Stimulated activated CD8-positive, alpha-beta memory T cell treated with anti-CD3 and anti-CD28 coated beads, Interleukin-2, amount 100 ng/mL, for 48 hours (primary cell): ENCODE measurements around the gene KIF21A.
"Not testable (repeated sequence)": the region's sequence is repeated elsewhere in the genome, so short reads cannot be mapped to it uniquely, and the experiment has no call there.

Source experiments
- DNase-seq, 2 donors: peaks; one replicate each; pipeline ENCODE4 v3.0.0-alpha.2; 2020; ENCODE audit warnings: low read depth in 2 of 2

KIF21A gene

DNA sequence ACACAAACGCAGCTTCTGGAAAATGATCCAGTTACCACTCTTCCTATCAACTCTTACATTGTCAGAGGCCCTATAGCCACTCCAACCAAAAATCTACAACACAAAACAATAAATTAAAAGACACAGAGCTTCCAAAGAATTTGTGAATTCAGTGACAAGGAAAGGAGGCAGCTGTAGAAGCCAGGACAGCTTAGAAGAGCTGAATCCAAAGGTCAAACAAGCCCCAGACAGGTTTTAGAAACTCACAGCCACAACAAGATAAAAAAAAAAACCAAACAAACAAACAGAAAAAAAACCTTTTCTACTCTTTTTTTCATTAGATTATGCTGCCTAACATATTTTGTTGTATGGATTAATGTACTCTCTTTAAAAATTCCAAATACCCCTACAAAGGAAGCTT, 94.4 kb downstream of the KIF21A start:
- DNase-seq: no peak

DNA sequence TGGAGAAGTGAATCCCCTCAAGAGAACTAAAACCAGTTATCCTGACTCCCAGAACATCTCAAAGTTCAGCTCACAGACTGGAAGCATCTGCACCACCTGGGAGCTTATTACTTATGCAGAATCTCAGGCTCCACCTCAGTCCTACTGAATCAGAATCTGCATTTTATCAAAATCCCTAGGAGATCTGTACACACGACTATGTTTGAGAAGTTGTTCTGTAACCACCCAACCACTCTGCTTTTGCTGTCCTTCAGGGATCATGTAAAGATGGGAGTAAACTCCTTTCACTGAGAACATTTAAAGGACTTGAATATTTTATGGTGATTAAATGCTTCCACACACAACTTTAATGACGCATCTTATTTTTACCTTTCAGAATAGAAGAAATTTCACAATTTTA, 98.0 kb downstream of the KIF21A start:
- no peak for DNase-seq

DNA sequence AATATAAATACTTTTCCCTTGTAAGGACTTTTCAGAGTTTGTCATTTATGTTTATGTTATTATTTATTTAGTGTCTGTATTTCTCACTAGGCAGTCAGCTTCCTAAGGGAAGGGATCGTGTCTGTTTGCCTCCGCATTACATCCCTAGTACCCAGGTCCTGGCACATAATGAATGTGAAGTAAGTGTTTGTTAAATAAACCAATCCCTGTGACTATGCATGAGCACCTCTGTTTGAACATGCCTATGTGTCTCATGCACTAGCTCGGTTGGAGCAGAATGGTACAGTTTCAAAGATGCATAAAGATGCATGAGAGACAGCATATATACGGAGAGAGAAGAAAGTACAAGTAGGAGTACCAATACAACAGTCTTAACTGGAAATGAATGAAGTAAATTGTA, 99.3 kb downstream of the KIF21A start:
- DNase-seq: no peak

DNA sequence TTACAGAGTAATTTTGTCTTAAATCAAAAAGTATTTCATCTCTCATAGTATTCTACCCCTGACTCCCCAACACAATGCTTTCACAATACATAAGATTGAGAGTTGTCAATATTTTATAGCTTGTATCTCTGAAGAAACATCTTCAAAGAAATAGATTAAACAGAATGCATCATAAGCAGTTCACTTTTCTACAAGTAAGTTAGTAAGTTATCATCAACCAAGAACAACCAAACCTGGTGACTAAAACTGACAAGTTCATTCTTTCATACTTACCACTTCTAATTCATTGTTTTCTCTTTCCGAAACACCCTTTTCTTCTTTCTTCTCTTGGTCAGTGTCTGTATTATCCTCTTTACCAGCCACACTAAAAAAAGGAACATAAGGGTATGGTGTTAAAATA, 101.2 kb downstream of the KIF21A start:
- no peak for DNase-seq

DNA sequence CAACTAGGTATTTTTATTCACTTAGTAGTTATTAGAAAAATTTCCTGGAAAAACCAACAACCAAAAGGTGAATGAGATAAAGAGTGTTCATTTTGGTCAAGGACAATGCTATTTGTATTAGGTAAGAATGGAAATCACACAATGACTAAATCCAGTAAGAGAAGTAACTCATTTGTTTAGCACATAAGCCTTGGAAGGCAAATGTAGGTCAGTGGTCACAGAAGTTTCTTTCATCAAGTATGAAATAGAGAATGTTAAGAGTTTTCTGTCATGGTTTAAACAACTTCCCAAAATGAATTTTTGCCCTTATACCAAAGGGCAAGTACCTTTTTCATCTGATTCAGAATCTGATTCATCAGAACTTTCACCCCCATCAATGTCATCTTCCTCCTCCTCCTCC, 101.7 kb downstream of the KIF21A start:
- no peak for DNase-seq

DNA sequence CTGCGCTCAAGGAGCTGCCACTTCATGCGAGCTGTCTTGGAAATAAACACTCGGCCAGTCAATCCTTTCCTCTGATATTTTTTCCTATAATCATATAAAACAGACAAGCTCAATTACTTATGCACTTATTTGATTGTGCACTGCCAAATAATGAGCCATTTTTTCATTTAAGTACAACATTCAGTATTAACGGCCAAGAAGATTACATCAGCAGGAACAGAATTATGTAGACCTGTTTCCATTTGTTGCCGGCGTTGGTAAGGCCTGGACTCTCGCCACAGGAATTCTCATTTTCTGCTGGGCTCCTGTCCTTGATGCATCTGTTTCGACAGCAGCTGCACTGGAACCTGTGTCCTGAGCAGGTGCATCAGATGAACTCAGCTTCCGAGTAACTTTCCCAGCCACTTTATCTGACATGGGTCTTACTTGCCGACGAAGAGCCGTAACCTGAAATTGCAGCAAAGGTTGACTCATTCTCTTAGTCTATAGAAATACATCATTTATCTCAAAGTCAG, 110.2 kb downstream of the KIF21A start:
- no peak for DNase-seq

DNA sequence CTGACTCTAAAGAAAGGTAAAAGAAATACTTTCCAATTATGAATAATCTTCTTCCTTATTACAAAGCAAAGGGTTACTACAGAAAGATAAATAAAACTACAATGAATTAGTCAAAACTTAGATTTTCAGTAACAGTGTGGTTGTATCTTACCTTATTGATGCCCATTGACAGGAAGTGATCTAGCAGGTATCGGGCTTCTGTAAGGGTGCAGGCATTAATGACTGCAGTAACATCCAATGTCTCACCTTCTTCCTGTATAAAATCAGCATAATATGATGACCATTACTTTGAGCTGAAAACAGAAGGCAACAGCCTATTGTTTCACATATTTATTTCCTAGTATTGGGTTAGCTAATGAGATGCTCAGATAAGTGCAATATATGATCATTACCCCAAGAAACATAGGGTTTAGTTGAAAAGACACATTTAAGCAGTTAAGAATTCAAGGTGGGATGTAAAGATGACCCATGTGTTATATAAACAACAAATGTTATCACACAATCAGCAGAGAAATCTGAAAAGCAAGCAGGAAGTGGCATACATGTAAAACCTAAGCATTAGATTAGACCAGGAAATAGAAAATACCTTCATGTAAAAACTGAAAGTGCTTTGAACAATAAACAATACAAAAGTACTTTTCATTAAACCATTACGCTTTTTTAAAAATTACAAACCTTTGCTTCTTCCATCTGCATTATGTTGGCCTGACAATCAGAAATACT, 111.2 kb downstream of the KIF21A start:
- DNase-seq: no peak

DNA sequence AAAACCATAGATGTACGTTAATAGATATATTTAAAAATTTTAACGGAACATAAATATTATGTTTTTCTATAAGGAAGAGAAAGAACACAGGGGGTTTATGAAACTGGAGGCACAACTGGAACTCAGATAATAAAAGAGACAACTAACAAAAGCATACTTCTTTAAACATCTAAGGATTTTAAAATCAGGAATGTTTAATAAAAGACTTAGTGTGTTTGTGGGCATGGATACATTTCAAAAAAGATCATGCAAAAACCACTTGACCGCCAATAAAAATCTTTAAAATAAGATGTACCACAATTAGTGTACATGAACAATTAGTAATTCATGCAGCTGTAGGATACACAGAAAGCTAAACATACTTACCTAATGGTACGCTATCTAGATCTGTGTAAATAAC, 113.0 kb downstream of the KIF21A start:
- no peak for DNase-seq

DNA sequence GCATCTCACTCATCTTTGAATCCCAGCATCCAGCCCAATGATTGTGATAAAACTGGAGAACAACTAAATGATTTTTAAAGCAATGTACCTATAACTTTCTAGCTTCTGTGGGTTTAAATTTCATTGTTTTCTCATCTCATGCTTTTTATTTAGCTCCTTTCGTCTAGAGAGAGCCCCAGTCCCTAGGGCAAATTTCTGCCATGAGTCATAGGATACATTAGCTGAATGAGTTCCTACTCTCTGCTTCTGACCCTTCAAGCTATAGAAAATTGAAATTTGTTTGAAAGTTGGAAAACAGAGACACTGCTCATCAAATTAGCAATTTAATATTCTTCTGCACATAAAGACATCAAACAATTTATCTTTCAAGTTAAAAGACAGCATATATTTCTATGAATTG, 113.9 kb downstream of the KIF21A start:
- DNase-seq: no peak

DNA sequence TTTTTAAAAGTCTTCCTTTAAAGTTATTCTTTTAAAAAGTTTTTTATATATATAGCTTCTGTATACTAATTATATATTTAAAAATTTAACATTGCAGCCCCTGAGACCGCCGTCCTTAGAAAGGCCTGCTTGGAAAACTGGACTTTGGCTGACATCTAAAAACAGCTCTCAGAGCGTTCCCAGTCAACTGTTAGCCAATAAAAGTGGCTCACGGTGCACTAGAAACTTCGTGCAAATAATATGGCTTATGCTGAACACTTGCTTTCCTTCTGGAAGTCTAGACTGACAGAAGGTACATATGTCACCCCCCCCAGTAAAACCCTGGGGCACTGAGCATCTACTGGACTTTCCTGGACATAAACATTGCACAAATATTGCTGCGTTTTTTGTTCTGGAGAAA, 115.0 kb downstream of the KIF21A start:
- DNase-seq: no peak

DNA sequence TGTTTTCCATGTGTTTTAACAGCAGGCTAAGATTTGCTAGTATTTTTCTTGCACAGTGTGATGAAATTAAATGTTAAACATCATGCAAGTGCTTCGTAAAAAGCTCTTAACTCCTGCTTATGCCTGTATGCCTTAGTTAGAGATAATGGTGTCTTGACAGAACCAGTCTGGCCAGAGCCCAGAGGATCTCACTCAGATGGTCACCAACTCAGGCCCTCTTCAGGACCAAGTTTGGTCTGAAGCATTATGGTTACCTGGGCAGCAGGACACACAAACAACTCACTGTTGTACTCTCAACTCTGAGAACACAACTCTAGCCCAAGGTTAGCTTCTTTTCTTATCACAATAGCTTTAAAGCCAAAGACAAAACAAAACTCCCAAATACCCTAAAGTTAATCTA, 115.4 kb downstream of the KIF21A start:
- DNase-seq: no peak

DNA sequence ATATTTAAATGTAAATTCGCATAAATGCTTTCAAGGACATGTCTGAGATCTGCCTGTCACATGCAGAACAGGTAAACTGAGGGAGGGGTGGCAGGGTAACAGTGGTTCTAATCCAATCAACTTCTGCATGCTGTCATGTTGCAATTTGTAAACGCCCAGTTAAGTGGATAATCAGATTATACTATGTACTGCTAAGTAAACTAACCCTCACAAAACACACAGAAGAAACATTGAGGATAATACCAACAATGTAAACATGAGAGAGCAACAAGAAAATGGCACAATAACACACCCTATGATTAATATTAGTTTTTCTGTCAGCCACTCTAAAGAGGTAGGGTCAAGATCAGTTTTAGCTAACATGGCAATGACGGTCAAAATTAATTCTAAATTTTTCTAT, 123.7 kb downstream of the KIF21A start:
- DNase-seq: no peak

DNA sequence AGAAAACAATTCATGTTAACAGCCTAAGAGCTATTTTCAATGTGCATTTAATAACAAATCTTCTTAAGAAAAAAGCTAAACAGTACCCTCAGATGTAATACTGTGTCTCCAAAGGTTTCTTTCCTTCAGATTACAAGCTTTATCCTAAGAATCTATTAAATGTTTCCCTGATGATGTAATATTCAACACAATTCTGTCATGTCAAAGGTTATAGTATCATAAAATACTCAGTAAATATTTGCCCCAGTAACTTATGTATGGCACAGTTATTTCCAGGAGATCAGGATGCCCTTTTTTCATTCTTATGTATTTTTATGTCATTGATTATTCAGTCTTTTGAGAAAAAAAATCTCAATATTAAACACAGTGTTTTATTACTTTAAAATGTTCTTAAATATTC, 128.4 kb downstream of the KIF21A start:
- no peak for DNase-seq

DNA sequence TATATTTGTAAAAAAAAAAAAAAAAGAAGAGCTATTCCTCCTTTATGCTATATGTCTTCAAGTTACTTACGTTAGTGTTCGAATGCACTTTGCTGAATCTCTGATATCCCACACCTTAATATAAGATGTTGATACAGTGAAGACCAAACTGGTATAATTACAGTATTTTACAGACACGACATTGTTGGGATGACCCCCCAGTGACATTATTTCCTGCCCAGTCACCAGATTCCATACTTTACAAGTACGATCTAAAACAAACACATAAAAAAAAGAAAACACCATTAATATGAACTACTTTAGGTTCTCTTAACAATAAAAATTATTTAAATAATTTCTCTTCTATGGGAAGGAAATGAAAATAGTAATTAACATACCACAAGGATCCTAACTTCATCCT, 133.4 kb downstream of the KIF21A start:
- no peak for DNase-seq

DNA sequence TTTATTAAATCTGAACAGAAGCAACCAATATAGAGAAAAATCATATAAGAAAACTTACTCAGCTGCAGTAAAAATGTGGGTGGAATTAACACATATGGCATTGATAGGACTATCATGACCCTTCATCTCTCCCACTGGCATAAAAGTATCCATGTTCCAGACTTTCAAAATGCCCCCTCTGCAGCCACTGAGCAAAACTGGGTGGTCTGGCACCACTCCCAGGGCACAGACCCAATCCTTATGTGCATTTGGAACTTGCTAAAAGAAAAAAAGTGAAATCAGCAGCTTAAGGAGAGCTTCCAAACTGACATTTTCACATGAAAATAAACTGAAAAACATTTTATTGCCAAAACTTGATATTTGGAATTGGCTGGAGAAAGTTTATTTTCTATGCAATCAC, 141.5 kb downstream of the KIF21A start:
- no peak for DNase-seq

DNA sequence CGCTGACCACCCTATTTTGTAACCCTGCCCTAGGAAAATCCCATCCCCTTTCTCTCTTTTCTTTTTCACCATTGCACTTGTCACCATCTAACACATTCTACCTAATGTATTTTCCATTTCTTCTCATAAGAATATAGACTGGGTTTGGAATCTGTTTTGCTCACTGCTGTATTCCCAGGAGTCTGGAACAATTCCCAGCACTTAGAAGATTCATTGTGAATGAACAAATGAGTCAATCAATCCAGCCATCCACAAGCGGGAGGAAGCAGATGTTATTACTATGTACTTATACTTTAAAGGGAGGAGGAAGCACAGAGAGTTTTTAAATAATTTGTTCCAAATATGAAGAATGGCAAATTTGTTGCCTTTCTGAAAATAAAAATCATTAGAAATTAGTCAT, 142.1 kb downstream of the KIF21A start:
- DNase-seq: no peak

DNA sequence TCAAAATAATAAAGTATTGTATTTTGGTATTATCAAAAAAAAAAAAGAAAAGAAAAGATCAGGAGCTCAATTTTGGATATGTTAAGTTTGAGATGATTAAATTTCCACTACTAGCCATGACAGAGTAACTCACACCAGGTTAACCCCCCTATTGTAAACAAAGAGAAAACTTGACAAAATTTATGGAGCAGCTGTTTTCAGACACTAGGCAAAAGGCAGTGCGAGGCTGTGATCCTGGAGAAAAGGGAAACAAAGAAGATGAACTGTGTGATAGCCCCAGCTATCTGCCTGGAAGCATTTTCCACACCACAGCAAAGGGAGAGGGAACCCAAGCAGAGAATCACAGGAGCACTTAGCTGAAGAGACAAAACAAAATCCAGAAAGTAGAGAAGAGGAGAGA, 145.0 kb downstream of the KIF21A start:
- no peak for DNase-seq

DNA sequence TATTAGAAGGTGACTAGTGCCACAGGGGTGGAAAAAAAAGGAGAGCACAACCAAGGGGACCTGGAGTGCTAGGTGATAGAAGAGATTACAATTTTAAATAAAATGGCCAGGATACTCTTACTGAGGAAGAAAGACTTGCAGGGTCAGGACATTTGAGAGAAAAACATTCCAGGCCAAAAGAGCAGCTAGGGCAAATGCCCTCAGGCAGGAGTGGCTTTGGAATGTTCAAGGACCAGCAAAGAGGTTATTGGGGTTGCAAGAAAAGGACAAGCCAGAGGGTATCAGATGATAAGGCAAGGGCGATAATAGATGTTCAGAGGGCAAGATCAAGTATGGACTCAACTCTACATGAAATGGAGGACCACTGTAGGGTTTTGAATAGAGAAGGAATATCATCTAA, 146.4 kb downstream of the KIF21A start:
- no peak for DNase-seq

DNA sequence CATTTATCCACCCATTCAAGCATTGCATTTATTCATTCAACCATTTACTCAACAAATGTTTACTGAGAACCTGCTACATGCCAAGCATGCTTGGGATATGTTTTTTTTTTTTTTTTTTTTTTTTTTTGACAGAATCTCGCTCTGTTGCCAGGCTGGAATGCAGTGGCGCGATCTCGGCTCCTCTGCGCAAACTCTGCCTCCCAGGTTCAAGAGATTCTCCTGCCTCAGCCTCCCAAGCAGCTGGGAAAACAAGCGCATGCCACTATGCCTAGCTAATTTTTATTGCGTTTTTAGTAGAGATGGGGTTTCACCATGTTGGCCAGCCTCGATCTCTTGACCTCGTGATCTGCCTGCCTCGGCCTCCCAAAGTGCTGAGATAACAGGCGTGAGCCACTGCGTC, 147.3 kb downstream of the KIF21A start:
- DNase-seq: not testable (repeated sequence)

DNA sequence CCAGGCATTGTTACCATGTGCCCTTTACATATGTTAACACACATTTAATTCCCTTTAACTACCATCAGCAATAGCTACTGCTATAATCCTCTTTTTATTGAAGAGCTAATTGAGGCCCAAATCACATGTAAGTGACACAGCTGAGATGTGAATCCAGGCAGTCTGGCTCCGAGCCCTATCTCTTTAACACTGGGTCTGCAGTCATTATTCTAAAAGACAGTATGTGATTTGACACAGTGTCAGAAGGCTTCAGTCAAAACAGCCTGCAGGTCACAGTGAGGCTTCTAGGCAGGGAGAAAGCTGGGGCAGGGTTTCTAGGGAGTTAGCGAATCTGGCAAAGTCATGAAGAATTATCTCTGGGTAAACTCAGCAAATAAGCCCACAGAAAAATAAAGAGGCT, 148.2 kb downstream of the KIF21A start:
- DNase-seq: no peak

DNA sequence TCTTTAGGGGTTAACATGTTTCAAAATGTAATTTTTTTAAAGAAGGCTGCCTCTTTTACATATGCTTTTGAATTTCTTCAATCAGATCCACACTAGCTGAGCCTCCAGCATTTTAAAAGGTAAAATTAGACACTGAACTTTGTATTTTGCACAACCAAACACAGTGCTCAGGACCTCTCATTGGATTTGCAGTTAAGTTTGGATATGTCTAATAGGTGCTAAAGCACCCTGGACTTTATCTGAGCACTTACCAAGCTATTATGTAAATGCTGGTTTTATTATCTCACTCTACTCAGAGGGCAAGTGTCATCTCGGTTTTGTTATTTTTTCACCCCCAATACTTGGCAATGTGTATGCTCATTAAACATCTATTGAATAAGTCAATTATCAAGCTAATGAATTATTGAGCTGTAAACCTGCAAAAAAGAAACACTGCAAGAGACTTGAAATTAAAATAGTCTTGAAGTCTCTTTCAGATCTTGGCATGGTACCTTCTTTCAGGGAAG, 150.7 kb downstream of the KIF21A start:
- no peak for DNase-seq

DNA sequence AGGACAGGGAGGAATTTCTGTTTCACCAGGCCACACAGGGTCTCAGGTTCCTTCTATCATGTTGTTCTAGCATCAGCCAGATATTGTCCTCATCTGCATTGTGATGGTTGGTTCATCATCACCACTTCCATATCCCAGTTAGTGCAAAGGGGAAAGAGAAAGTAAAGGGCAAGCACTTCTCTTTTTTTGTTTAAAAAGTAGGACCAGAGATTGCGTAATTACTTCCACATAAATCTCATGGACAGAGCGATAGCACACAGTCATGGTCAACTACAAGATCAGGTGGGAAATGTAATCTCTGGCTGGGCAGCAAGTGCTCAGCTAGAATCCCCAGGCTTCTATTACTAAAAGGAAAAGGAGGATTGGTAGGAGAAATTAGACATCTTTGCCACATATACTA, 155.1 kb downstream of the KIF21A start:
- DNase-seq: no peak

DNA sequence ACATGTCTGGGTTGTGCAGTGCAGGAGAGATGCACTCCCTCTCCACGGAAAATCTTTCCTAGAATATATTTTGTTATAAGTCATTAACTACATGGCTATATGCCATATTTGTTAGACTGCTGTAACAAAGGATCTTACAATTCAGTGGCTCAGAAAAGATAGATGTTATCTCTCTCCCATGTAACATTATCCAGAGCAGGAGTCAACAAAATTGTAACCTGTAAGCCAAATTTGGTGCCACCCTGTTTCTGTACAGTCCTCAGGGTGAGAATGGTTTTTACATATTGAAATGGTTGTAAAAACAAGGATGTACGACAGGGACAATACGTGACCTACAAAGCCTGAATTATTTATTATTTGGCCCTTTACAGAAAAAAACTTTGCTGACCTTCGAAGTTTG, 155.5 kb downstream of the KIF21A start:
- no peak for DNase-seq

DNA sequence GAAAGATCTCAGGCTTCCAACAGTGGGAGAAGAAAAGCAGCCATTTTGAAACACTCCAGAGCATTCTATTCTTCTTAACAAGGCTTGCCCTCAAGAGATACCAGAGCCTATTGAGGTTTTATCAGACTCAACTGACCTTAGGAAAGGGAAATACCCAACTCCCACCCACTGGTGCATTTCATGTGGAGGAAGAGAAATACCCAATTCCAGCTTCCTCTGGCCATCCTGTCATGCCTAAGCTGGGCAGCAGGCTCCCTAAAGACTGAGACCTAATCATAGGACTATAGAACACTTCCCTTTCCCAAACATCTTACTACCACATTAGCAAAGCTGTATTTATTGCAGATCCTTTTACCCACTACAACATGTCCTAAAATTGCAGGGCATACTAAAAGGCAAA, 164.5 kb downstream of the KIF21A start:
- DNase-seq: no peak
